ENCODE results near the gene ZNF521. TPM values are rescaled to one million over a fixed set of nuclear protein-coding genes. Genes with fewer than 3 reads are reported as not detected.

Gene ZNF521
- total and polyA plus RNA-seq, 2 of the 13 experiments (the other 11 are each of a cell fraction or from before 2014, with no cell fraction given): 0.02 TPM; not detected in 1

DNA sequence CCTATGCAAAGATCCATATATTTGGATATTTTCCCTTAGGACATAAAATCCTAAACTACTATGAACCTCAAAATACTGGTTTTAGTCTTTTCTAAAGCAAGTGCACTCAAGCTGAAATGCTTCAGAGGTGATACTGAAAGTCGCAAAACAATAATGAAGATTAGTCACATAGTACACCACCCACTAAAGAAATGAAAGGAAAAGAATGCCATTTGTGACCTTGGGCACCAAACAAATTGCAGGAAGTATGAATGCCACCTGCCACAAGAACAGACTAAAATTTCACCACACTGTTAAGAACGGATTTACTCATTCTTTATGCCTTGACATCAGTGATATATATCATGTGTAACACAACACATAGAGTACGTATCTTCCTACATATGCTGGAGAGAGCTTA is 161.5 kb downstream of the ZNF521 start:
- no peak overlapping the region for H3K4me3 ChIP-seq (replicated peaks in 1 of 3; ENCODE audit: insufficient read depth in 1 of 3, low read depth in 2 of 3, low read length in 3 of 3)
- no peaks in the 10 kb centered on the region for H3K9me3 ChIP-seq (ENCODE audit: low read length)
- ChIA-PET CTCF (ENCODE audit: low intra/inter-chr PET ratio, low total read pairs) (no interaction called here), POLR2A (no interaction called here)
- H2AFZ ChIP-seq (ENCODE audit: low read length): no peak overlapping the region
- H3K9ac ChIP-seq (ENCODE audit: insufficient read depth, low read depth, low read length): no peak overlapping the region
- no peak overlapping the region for H3K4me2 ChIP-seq (ENCODE audit: low read depth, low read length)
- 0 out of 5 replicates have a peak, but pooled peaks cover 0 to 4% of the 10 kb centered on the region in 2 experiments for H3K27me3 ChIP-seq (ENCODE audit: control insufficient read depth in 1 of 2, insufficient read depth in 2 of 2, low read length in 2 of 2)
- H3K27ac ChIP-seq (ENCODE audit: extremely low read length, insufficient read depth, low read length): no peak overlapping the region
- no peaks in the 10 kb centered on the region for H4K20me1 ChIP-seq (ENCODE audit: insufficient read depth, low read length)
- in situ Hi-C loops (cut with HindIII; ENCODE audit: extremely low pct_ligation_motif_present, low pct_unique_long_range_greater_than_20kb) (no loop called here), intact Hi-C loops (cut with micrococcal nuclease; ENCODE audit: unreplicated experiment) (no loop called here)
- DNase-seq (ENCODE audit: low spot score) (no peak), ATAC-seq (no peak), FAIRE-seq (no peak)
- TF ChIP-seq ZXDC (CRISPR knock-in tag; IDR thresholded peaks at IDR 0.05) (no peak), ZNF264 (CRISPR knock-in tag; IDR thresholded peaks at IDR 0.05) (no peak), DNMT1 (CRISPR knock-in tag; IDR thresholded peaks at IDR 0.05) (no peak), ZNF670 (CRISPR knock-in tag; IDR thresholded peaks at IDR 0.05; ENCODE audit: borderline replicate concordance) (no peak), REXO4 (CRISPR knock-in tag; IDR thresholded peaks at IDR 0.05; ENCODE audit: borderline replicate concordance) (no peak), TEAD3 (CRISPR knock-in tag; optimal IDR thresholded peaks at IDR 0.05; ENCODE audit: borderline replicate concordance) (no peak), ZNF138 (CRISPR knock-in tag; IDR thresholded peaks at IDR 0.05; ENCODE audit: low read depth) (no peak), LCORL (IDR thresholded peaks at IDR 0.05) (no peak), LCORL (CRISPR knock-in tag; IDR thresholded peaks at IDR 0.05) (no peak), CEBPG (CRISPR knock-in tag; IDR thresholded peaks at IDR 0.05) (no peak)
- no TSS peak for BruUV-seq (replicated peaks)
- no peaks in the 10 kb centered on the region for H3K79me2 ChIP-seq (ENCODE audit: insufficient read depth, low read length)
- no peaks in the 10 kb centered on the region for H3K4me1 ChIP-seq (ENCODE audit: insufficient read depth, low read length)
- WGBS (ENCODE audit: low lambda C conversion rate): 32% methylated on average over 3 of the region's 3 CpGs
- no peaks in the 10 kb centered on the region for H3K36me3 ChIP-seq (replicated peaks in 1 of 2; ENCODE audit: control insufficient read depth in 1 of 2, insufficient read depth in 2 of 2, low read length in 2 of 2)
